ENCODE data around the gene HMGCS2. TPM values are rescaled to one million over a fixed set of nuclear protein-coding genes. Genes with fewer than 3 reads are reported as not detected.
A peak's percentile ranks its signal among the peaks of the same experiment; 100 is the strongest.

The HMGCS2 gene
- total and polyA plus RNA-seq, 4 donors: 297 to 944 (median 841) TPM

GRCh38 chr1:119737040-119737682 is 31.5 kb downstream of the HMGCS2 start:
- H3K9me3 ChIP-seq (ENCODE audit: control insufficient read depth in 4 of 4, low read length in 3 of 4): no peaks in the 10 kb centered on the region
- no peak overlapping the region for H3K9ac ChIP-seq (ENCODE audit: low read depth in 1 of 2, low read length in 2 of 2)
- H3K36me3 ChIP-seq (ENCODE audit: control insufficient read depth in 4 of 4, insufficient read depth in 3 of 4, low read depth in 1 of 4, low read length in 3 of 4): peaks cover 0 to 36% (median 15%) of the 10 kb centered on the region in 4 donors
- TF ChIP-seq TAF1 (conservative IDR thresholded peaks at IDR 0.05): no peak
- TF ChIP-seq CTCF (IDR thresholded peaks at IDR 0.05; ENCODE audit: low read depth, low read length, missing input control): no peak
- TF ChIP-seq NR2F2 (IDR thresholded peaks at IDR 0.05): no peak
- TF ChIP-seq SP1 (IDR thresholded peaks at IDR 0.05): no peak
- TF ChIP-seq HNF4G (IDR thresholded peaks at IDR 0.05): no peak
- TF ChIP-seq MAX (IDR thresholded peaks at IDR 0.05): no peak
- TF ChIP-seq ZBTB33 (IDR thresholded peaks at IDR 0.05): no peak
- no peak for TF ChIP-seq FOXA2 (IDR thresholded peaks at IDR 0.05)
- no peak for TF ChIP-seq ATF3 (IDR thresholded peaks at IDR 0.05)
- TF ChIP-seq GABPA (IDR thresholded peaks at IDR 0.05 in 1 of 2, conservative IDR thresholded peaks at IDR 0.05 in 1 of 2): no peak
- no peak for TF ChIP-seq REST (IDR thresholded peaks at IDR 0.05)
- no peak for TF ChIP-seq RAD21 (IDR thresholded peaks at IDR 0.05)
- TF ChIP-seq HNF4A (conservative IDR thresholded peaks at IDR 0.05): no peak
- TF ChIP-seq RXRA (IDR thresholded peaks at IDR 0.05): no peak
- TF ChIP-seq YY1 (IDR thresholded peaks at IDR 0.05): no peak
- peak; percentile 50 for DNase-seq (ENCODE audit: low spot score)
- 63% methylated on average over 16 of the region's 16 CpGs for WGBS
- peaks cover 0 to 47% (median 9%) of the 10 kb centered on the region in 4 donors for H3K4me1 ChIP-seq (ENCODE audit: control insufficient read depth in 4 of 4, insufficient read depth in 4 of 4, low read length in 3 of 4)
- H3K27ac ChIP-seq (ENCODE audit: low read depth in 1 of 2, low read length in 2 of 2): no peak overlapping the region
- H3K4me3 ChIP-seq (ENCODE audit: low read depth in 1 of 3, low read length in 3 of 3): no peak overlapping the region
- no peaks in the 10 kb centered on the region for H3K27me3 ChIP-seq (ENCODE audit: control insufficient read depth in 4 of 4, insufficient read depth in 4 of 4, low read length in 3 of 4)

- no peak overlapping the region for H3K27ac ChIP-seq (ENCODE audit: low read depth in 1 of 2, low read length in 2 of 2)
- H3K4me3 ChIP-seq (ENCODE audit: low read depth in 1 of 3, low read length in 3 of 3): no peak overlapping the region
- H3K4me1 ChIP-seq (ENCODE audit: control insufficient read depth in 4 of 4, insufficient read depth in 4 of 4, low read length in 3 of 4): peaks cover 0 to 46% (median 9%) of the 10 kb centered on the region in 4 donors
- no peak for TF ChIP-seq RXRA (IDR thresholded peaks at IDR 0.05)
- TF ChIP-seq HNF4A (conservative IDR thresholded peaks at IDR 0.05): no peak
- no peak for TF ChIP-seq FOXA2 (IDR thresholded peaks at IDR 0.05)
- no peak for TF ChIP-seq ZBTB33 (IDR thresholded peaks at IDR 0.05)
- TF ChIP-seq HNF4G (IDR thresholded peaks at IDR 0.05): no peak
- TF ChIP-seq GABPA (IDR thresholded peaks at IDR 0.05 in 1 of 2, conservative IDR thresholded peaks at IDR 0.05 in 1 of 2): no peak
- TF ChIP-seq FOXA1 (IDR thresholded peaks at IDR 0.05): no peak
- no peak overlapping the region for H3K9ac ChIP-seq (ENCODE audit: low read depth in 1 of 2, low read length in 2 of 2)
- H3K36me3 ChIP-seq (ENCODE audit: control insufficient read depth in 4 of 4, insufficient read depth in 3 of 4, low read depth in 1 of 4, low read length in 3 of 4): peaks cover 0 to 36% (median 14%) of the 10 kb centered on the region in 4 donors
- 96% methylated on average over 2 of the region's 2 CpGs for WGBS
- DNase-seq (ENCODE audit: low spot score): no peak
- no peaks in the 10 kb centered on the region for H3K27me3 ChIP-seq (ENCODE audit: control insufficient read depth in 4 of 4, insufficient read depth in 4 of 4, low read length in 3 of 4)
- no peaks in the 10 kb centered on the region for H3K9me3 ChIP-seq (ENCODE audit: control insufficient read depth in 4 of 4, low read length in 3 of 4)
Measured at GRCh38 chr1:119736649-119737039, 32.1 kb downstream of the HMGCS2 start.
